Measurements from ENCODE around the gene DMD.
"Not testable (repeated sequence)": the region's sequence is repeated elsewhere in the genome, so short reads cannot be mapped to it uniquely, and the experiment has no call there.

Gene DMD

DNA sequence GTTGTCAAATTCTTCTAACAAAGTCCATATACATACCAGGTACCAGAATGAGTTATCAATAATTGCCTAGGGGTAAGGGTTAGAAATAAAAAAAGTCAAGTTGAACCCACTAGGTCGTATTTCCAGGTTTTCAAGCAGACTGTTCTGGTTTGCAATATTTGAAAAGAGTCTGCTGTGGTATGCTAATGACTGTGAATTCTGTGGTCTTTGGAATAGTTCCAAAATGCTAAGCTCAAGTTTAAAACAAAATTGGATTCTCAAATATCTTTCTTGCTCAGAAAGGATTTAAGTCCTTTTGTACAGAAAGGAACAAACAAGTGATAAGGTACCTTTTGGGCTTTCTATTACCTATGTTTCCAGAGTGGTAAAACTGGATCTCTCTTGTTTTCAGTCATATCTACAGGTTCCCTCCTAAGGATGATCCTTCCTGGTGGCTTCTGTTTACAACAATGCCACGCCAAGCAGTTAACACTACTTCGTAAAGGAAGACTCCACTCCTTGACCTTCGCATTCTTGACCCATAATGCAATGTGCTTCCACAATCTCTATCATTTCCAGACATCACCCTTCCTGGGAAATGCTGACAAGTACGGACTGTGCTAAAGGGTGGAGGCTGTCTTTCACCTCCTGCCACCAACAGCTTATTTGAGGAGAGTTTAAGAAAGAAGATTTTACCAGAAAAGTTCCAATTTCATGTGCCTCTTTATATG lies 1607.8 kb downstream of the DMD start:
- DNase-seq (ENCODE audit: low read depth in 2 of 2) = no peak

- DNase-seq (ENCODE audit: low read depth in 2 of 2) = no peak
These were observed 1610.5 kb downstream of the DMD start for GRCh38 chrX:31600823-31601222.

- DNase-seq (ENCODE audit: low read depth in 2 of 2) = no peak
These were observed 1618.0 kb downstream of the DMD start for GRCh38 chrX:31593353-31593752.

GRCh38 chrX:31591355-31591754 lies 1620.0 kb downstream of the DMD start:
- no peak for DNase-seq (ENCODE audit: low read depth in 2 of 2)

- no peak for DNase-seq (ENCODE audit: low read depth in 2 of 2)
These were observed 1620.7 kb downstream of the DMD start for GRCh38 chrX:31590581-31591114.

DNA sequence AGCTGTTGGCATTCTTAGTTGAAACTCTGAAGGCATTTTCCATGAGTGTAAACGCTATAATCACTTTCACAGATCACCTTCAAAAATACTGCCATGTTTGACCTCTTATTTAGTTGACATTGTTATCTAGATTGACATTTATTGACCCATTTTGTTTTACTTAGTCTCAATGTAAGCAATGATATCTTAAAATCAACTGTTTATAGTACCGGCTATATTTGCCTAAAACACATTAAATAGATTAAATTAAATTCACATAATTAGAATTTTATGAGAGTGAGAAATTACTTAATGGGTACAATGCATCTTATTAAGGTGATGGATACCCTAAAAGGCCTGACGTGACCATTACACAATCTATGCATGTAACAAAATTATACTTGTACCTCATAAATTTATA lies 1621.8 kb downstream of the DMD start:
- no peak for DNase-seq (ENCODE audit: low read depth in 2 of 2)

GRCh38 chrX:31588355-31588754 lies 1623.0 kb downstream of the DMD start:
- DNase-seq (ENCODE audit: low read depth in 2 of 2) = no peak

GRCh38 chrX:31583892-31584291 lies 1627.5 kb downstream of the DMD start:
- DNase-seq (ENCODE audit: low read depth in 2 of 2) = not testable (repeated sequence)

GRCh38 chrX:31580726-31581125 lies 1630.6 kb downstream of the DMD start:
- DNase-seq (ENCODE audit: low read depth in 2 of 2) = no peak

DNA sequence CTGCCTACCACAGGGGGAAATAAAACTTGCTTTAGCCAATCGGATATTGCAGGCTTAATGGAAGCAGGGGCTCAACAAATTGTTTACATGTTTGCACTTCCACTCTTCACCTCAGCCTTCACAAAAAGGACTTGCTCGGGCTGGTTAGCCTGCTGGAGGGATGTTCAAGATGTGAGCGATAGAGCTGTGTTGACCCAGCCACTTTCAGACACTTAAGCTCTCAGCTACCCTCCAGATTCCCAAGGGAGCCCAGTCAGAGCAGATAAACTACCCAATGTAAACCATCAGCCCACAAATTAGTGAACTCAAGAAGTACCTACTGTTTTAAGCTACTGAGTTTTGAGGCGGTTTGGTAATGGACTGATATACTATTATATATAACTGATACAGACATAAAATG lies 1631.1 kb downstream of the DMD start:
- DNase-seq (ENCODE audit: low read depth in 2 of 2) = no peak

DNA sequence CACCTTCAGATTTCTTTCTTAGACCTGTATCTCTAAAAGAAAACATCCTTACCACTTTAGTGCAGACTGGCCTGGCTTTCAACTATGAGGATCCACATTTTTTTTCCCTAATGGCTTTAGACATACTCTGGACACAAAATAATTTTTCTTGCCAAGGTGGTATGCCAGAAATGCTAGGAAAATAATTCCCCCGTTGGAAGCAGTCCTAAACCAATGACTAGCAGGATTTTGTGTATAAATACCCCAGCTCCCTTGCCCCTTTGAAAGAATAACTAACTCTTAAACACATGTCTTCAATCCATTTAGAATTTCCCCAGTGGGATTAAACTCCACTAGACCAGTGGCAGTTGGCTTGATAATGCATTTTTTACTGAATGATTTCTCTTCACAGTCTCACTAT lies 1639.0 kb downstream of the DMD start:
- no peak for DNase-seq (ENCODE audit: low read depth in 2 of 2)

GRCh38 chrX:31570658-31571057 lies 1640.7 kb downstream of the DMD start:
- DNase-seq (ENCODE audit: low read depth in 2 of 2) = no peak

DNA sequence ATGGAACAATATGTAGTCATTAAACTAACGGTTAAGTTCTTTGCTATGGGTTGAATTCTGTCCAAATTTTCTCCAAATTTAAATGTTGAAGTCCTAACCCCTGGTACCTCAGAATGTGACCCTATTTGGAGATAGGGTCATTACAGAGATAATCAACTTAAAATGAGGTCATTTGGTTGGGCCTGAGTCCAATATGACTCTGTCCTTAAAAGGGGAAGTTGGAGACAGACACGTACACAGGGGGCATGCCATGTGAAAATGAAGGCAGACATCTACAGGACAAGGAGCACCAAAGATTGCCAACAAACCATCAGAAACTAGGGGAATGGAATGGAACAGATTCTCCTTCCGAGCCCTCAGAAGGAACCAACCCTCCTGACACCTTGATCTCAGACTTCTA lies 1647.6 kb downstream of the DMD start:
- DNase-seq (ENCODE audit: low read depth in 2 of 2) = no peak

DNA sequence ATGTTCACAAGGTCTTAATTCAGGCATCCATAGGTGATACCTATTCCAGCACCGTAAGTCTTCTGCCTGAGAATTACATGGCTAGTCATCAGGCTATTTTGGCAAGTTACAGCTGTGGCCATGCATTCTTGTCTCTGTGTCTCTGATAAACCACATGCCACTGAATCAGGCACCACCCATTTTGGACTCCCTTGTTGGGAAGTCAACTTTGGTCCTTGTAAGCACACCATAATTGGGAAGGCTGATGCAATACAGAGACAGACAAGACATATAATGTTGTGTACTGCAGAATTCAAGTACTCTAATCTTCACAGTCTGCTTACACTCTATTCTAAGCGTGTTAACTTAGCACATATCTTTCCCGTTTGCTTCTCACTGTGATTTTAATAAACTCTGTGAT lies 1655.8 kb downstream of the DMD start:
- no peak for DNase-seq (ENCODE audit: low read depth in 2 of 2)

DNA sequence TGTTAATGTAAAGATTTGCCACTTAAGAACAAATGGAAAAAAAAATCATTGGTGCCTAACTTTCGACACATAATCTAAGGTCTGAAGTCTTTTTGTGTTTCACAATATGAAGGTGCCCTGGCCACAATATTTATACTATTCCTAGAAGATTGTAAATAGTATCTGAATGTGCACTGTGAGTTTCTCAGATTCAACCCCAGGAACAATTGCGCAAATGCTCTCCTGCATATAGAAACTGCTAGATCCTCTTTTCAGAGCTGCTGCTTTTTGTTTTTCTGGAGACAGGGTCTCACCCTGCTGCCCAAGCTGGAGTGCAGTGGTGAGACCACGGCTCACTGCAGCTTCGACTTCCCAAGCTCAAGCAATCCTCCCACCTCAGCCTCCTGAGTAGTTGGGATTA lies 1659.4 kb downstream of the DMD start:
- DNase-seq (ENCODE audit: low read depth in 2 of 2) = no peak

GRCh38 chrX:31550158-31550557 lies 1661.2 kb downstream of the DMD start:
- DNase-seq (ENCODE audit: low read depth in 2 of 2) = no peak

DNA sequence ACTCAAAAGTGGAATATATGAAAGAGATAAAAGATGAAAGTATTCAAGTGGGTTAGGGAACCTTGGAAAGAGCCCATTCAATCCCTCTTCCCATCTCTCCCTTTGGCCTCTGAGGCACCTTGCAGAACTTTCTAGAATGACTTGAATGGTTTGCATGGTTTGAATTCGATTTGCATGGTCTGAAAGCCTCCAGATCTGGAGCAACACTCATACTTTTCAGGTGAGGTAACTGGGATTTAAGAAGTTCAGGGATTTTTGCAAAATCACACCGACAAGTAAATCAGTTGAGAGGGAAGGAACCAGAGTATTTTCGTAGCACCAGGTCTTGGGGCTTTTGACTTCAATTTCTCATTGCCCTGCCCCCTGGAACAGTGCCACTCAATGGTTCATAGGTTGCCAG lies 1663.5 kb downstream of the DMD start:
- DNase-seq (ENCODE audit: low read depth in 2 of 2) = no peak

DNA sequence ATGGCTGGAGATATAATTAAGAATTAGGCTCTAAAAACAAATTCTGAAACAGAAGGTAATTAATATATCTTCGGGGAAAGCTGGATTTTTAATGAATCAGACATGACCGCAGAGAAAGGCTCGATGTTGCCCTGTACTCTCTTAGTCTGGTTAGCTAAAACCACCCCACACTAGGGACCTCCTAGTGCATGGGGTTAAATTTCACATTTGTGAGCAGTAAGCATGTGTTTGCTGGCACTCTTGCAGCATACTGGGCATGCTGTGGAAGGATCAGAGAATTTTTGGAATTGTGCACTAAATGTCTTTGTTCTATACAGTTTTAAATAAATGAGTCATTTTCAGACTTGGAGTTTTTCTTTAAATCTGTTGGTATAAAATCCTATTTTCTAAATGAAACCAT lies 1663.9 kb downstream of the DMD start:
- no peak for DNase-seq (ENCODE audit: low read depth in 2 of 2)

DNA sequence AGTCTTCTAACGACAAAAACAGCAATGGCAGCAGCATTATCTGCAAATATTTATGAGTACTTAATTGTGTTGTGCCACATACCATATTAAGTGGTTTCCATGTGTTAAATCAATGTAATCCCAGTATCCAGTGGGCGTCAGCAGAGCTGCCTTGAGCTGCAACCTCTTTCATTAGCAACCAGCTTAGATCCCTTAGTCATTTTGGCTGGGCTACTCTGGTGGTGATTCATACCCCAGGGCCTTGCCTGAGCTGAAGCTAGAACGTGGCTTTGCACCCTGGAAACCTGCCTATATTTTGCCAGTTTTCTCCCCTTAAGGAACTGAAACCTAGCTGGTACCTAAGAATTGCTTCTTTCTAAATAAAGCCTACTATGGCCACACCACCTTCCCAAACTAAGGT lies 1665.2 kb downstream of the DMD start:
- DNase-seq (ENCODE audit: low read depth in 2 of 2) = no peak

GRCh38 chrX:31545726-31546125 lies 1665.6 kb downstream of the DMD start:
- DNase-seq (ENCODE audit: low read depth in 2 of 2) = no peak

GRCh38 chrX:31545191-31545590 lies 1666.2 kb downstream of the DMD start:
- no peak for DNase-seq (ENCODE audit: low read depth in 2 of 2)

DNA sequence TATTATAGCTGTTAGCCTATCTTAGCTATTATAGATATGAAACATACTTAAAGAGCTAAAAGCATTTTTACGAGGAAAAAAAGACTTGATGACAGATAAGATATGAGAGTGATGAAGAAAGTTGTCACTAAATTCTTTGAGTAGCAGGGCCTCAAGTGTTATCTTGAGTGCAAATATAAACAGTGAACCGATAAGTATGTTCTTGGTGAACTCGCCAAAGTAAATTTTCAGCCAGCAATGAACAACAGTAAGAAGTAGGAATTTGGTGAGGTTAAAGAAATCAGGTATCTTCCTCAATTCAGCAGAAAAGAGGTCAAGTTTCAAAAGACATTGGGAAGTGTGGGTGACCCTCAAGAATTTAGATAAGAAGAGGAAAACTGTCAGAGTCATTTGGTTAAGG lies 1667.7 kb downstream of the DMD start:
- no peak for DNase-seq (ENCODE audit: low read depth in 2 of 2)

- DNase-seq (ENCODE audit: low read depth in 2 of 2) = no peak
These were observed 1668.8 kb downstream of the DMD start for GRCh38 chrX:31542566-31542965.

GRCh38 chrX:31540313-31540712 lies 1671.0 kb downstream of the DMD start:
- no peak for DNase-seq (ENCODE audit: low read depth in 2 of 2)
